Occipital lobe (tissue), 2 donors: ENCODE measurements around the gene ZNF653. TPM values are rescaled to one million over a fixed set of nuclear protein-coding genes. Genes with fewer than 3 reads are reported as not detected.

Experiments used
- DNase-seq: peaks from one replicate; lab custom pipeline; 2025; lab: John Stamatoyannopoulos, UW
- total RNA-seq: library from RNA; depleted of rRNA; stranded (reverse); fragments of >200 nt; gene quantifications from one replicate; pipeline ENCODE4 v1.2.3, GENCODE V29; 2014

ZNF653 gene
- total RNA-seq, 1 donor from 2014 or later, result 8.3 TPM

DNA sequence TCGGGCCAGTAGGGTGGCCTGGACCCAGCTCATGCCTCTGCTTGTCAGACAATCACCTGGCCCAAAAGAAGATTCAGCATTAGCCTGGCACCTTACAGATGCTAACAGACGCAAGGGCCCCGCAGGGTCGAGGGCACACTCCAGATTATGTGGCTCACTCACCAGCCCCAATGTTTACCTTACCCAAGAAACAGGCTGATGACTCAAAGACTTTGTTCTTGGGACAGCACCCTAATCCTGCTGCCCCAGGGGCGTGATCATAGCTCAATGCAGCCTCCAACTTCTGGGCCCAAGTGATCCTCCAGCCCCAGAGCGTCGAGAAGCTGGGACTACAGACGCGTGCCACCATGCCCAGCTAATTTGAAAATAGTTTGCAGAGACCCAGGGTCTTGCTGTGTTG lies 13.5 kb upstream of the ZNF653 start:
- no peak for DNase-seq

DNA sequence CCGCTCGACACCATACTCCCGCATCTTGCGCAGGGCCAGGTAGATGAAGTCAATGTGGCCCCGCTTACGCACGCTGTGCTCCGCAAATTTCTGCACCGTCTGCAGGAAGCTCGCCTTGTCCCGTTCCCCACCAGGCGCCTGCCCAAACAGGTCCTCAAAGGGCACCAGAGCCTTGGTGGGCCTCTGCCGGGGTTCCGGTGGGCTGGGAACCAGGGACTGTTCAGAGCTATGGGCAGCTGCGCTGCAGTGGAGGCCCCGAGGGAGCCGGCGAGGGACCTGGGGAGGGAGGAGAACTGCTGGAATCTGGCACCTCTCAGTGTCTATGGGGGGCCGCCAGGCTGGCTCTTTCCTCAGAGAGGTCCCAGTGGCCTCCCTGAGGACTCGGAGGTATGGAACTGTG lies 8.3 kb upstream of the ZNF653 start:
- DNase-seq, result no peak

DNA sequence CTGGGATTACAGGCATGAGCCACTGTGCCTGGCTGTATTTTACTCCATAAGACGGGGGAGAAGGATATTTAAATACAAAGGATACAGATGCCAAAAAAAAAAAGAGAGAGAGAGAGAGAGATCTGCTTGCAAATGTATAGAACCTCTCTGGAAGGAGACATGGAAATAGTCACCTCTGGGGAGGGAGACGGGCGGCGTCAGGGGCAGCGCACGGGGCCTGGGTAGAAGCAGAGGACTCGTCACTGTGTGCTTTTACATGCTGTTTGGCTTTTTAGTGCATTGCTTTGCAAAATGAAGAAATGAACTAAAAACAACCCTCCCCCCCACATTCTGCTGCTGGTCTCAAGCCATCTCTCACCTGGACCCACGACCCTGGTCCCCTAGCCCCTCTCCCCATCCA lies 4.8 kb upstream of the ZNF653 start:
- no peak for DNase-seq

DNA sequence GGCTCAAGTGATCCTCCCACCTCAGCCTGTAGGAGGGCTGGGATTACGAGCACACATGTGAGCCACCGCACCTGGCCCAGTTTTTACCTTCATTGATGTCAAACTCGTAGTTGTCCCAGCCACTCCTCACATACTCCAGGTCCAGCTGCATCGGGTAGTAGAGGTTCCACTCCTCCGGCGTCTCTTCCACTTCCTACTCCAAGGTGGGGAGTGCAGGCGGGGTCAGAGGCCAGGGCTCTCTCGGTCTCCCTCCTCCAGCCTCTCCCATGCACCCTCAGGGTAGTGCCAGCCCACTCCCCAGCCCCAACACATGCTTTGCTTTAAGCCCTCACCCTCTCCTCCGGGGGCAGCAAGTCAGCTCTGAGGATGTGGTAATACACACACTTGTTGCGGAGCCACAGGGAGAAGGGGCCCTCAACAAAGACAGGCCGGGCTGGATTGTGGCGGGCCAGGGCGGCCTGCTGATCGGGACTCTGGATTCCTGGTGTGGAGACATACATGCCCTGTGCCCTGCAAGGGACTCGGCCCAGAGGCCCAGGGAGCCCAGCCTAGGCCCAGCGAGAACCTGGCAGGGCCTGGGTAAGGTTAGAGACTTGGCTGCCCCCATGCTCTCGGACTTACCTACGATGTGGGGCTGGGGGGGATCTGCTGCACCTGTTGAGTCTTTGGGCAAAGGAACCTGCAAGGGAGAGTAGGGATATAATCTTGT lies 1.9 kb upstream of the ZNF653 start:
- no peak for DNase-seq

DNA sequence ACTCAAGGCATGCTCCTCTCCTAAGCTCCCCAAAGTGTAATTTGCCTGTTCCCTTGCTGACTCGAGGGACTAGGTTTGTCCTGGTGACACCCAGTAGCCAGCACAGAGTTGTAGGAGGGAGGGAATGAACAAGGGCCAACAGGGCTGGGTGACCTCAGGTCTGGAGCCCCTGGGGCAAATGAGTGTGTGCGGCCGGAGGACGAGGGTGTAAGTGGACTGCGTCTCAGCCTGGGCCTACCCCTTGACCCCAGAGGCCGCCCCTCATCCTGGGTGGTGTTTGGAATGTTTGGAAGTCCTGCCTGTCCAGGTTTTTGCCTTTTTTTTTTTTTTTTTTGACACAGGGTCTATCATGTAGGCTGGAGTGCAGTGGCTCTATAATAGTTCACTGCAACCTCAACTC lies 1.3 kb upstream of the ZNF653 start:
- no peak for DNase-seq

DNA sequence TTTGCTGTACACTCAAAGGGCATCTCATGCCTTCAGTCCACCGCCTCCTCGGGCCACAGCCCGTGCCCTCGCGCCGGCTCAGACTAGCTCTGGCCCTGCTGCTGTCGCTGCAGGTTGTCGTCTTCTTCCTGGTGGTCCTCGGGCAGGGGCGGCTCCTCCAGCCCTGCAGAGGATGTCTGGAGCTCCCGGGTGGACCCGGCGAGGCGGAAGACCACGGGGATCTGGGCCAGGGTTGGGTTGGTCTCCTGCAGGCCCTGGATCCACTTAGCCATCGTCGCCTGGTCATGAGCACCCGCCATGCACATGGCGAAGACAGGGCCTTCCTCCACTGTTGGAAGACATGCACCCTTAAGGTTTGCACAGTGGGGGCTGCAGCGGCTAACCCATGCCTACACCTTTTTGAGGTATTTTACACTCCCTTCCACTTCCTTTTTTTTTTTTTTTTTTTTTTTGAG lies 489 bp upstream of the ZNF653 start:
- no peak for DNase-seq

DNA sequence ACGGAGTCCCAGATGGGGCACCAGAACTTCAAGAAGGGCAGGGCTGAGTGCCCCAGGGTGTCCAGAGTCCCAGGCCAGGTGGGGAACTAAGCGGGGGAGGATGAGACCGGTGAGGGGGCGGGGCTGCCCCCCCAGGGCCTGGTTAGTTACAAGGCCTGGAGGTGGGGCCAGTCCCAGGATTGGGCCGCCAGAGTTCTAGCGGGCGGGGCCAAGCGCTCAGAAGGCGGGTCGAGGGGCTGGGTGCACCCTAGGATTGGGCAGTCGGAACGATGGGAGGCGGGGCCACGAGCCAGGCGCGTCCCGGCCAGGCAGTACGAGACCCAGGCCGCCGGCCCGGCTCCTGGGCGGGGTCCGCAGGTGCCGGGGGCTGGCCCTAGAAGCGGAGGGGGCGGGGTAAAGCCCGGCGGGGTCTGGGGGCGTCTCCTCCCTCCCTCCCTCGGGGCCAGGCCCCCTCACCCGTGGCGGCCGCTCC lies 571 bp downstream of the ZNF653 start:
- DNase-seq, result peak; percentile 93

DNA sequence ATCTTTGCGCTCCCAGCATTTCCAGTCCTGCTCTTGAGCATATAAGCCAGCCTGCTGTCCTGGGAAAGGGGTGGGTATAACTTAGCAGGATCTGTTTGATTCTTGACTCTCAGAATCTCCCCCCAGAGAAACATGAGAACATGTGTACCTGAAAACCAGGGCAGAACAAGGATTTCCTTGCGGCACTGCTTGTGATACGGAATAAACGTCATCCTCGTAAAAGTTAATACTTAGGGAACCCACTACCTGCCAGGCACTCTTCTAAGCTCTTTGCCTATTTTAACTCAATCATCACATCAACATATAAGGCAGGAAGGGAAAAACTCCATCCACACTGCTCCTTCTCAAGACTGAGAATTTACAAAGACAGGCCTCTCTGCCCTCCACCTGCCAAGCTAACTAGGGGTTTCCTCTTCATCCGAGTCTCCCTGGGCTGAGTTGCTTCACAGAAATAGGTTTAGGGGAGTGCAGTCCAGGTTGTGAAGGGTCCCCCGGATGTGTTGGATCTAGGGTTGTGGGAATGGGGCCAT lies 1.1 kb downstream of the ZNF653 start:
- DNase-seq, result no peak

DNA sequence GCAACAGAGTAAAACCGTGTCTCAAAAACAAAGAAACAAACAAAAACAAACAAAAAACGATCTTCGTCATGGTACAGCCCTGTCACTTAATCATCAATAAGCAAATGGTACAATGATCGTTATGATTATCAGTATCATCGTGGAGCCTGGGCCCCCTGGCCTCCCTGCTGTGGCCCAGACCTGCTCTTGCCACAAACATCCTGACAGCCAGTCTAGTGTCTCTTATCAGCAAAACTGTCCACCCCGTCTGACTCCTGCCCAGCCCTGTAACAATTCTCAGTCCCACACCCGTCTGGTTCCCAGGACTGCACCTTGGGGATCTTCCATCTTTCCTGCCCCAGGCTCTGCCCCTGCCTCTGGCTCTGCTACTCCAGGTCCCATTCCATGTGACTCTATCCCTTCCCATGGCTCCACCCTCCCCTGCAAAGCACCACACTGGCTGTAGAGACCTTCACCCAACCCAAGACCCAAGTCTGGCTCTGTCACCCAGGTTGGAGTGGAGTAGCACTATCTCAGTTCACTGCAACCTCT lies 5.7 kb downstream of the ZNF653 start:
- DNase-seq, result no peak

DNA sequence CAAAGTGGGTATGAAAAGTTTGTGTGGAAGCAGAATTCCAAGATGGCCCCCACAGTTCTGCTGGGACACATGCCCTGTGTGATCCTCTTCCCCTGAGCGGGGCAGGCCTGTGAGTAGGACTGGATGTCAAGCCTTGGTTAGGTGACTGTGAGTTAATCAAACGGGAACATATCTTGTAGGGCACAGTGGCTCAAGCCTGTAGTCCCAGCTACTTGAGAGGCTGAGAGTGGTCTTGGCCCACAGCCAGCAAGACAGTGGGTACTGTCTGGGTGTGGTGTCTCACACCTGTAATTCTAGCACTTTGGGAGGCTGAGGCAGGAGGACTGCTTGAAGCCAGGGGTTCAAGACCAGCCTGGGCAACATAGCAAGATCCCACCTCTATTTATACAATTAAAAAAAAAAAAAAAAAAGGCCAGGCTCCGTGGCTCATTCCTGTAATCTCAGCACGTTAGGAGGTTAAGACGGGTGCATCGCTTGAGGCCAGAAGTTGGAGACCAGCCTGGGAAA lies 6.4 kb downstream of the ZNF653 start:
- no peak for DNase-seq

DNA sequence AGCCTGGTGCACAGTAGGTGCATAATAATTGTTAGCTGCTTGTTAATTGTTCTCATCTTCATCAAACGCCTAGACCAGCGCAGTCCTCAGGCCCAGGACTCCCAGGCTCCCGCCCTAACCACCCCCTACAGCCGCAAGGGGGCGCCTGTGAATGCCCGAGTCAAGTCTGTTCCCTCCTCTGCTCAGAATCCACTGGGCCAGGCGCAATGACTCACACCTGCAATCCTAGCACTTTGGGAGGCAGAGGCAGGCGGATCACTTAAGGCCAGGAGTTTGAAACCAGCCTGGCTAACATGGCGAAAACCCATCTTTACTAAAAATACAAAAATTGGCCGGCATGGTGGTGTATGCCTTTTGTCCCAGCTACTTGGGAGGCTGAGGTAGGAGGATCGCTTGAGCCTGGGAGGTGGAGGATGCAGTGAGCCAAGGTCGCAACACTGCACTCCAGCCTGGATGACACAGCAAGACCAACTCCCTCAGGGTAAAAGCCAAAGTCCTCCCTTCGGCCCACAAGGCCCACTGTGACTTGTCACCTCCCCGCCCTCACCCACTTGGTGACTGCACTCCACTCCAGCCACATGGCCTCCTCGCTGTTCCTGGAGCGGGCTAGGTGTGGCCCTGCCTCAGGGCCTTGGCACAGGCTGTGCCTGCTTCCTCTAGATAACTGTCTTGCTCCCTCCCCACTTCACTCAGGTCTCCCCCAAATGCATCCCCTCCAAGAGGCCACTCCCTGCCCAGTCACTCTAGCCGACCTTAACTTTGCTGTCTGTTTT lies 9.1 kb downstream of the ZNF653 start:
- peak; percentile 22 for DNase-seq

DNA sequence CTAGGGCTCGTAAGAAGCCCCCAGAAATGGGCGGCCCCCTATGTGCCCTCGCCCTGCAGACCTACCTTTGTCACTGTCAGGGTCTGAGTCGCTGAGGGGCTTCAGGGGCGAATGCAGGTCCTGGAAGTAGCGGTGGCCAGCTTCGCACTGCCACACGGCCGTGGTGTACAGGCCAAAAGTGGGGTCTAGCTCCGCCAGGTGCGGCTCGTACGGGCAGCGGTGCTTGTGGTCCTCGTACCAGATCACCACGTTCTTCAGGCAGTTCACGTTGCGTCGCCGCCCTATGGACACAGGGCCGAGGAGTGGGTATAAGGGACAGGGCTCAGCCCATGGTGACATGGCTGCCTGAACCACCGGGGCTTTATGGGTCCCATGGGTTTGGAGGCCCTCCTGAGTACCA lies 9.8 kb downstream of the ZNF653 start:
- no peak for DNase-seq

DNA sequence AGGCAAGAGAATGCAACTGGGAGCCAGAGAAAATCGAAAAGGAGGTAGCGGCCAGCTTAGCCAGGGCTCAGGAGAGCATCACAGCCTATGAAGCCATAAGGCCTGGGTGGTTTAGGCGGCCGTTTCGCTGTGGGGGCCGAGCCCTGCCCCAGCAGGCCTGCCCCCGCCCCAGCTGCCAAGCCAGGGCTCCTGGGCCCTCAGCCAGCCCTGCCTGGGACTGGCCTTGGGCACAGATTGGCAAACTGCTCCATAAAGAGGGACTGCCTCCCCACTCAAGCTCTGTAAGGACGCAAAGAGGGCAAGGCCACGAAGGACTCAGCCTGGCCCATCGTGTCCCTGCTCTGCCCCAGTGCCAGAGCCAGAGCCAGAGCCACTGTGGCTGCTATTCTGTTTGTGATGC lies 10.2 kb downstream of the ZNF653 start:
- DNase-seq, result no peak

DNA sequence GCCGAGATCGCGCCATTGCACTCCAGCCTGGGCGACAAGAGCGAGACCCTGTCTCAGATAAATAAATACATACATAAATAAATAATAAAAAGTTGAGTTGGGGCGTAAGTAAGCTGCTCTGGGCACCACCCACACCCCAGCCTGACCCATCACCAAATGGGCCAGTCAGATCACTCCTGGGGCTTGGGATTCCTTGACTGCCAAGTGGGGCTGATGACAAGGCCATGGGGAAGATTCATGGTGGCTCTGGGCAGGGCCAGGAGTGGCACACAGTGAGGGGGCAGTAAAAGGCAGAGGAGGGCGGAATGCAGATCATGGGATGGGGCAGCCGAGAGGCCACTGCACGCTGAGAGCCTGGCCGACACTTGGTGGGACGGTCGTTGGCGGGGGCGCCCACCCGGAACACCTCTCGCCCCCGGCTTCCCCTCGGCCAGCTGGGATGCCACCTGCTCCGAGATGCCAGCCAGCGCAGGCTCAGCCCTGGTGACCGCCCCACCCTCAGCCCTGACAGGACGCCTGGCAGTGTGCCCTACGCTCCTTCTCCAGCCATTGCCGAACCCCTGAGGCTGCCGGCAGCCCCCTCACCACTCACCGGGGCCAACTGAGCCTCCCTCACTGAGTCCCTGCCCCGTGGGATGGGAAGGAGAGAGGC lies 10.9 kb downstream of the ZNF653 start:
- DNase-seq, result no peak

DNA sequence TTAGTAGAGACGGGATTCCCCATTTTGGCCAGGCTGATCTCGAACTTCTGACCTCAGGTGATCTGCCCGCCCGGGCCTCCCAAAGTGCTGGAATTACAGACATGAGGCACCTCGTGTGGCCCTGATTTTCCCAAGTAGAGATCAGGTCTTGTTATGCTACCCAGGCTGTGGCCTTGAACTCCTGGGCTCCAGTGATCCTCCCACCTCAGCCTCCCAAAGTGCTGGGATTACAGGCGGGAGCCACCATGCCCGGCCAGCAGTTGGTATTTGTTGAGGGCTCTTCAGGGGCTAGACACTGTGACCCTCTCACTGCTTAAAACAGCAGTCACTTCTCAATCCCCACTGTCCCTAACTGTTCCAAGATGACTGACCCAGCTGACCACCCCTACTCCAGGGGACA lies 16.3 kb downstream of the ZNF653 start:
- no peak for DNase-seq

DNA sequence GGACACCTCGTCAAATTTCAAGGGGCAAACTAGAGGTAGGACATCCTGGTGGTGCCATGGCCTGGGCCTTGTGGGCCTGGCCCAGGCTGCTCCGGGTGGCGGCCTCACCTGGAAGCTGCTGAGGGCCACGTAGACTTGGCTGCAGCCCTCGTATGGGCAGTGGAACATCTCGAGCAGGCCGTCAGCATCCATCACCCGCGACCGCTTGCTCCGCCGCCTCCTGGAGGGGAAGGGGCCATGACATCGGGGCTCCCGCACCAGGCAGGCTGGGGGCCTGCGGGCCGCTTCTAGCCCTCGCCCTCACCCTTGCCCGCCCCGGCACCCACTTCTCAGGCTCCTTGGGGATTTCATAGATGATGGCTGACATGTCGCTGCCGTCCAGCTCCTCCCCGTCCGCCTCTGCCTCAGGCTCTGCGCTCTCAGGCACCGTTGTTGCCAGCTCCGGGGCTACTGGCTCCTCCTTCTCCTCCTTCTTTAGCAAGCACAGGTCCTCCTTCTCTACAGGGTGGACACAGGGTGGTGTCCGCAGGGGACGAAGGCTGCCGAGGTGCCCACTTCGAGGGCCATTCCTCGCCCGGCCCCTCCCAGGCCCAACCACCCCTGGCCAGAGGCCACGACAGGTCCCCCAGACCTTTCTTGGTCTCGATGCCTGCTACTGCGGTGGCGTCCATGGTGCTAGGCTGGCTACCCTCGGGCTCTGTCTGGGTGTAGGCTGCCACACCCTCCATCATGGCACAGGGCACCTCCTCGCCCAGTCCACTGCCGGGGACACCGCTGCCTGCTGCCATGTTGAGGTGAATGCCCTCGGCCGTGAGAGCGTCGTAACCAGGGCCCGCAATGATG lies 18.8 kb downstream of the ZNF653 start:
- no peak for DNase-seq

DNA sequence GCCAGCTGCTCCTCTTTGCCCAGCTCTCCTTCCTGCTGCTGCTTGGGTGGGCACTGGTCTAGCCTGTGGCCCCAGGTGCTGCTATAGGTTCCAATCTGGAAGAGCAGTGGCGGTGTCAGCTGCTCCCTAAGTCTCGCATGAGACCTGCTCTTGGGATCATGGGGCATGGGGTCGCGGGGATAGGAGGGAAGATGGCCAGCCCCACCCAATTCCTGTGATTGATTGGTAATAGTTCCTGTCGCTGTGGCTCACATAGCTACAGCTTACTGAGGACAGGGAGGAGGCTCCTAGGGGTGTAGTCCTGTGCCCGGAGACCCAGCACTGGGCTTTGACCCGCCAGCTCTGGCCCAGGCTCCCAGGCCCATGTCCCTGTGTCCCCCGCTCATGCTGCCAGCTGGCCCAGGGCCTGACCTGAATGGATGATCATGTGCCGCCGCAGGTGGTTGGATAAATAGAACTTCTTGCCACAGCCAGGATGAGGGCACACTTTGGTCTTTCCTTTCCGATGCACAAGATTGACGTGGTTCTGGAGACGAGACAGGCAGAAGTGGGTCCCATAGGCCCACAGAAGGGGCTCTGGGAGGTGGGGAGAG lies 20.3 kb downstream of the ZNF653 start:
- no peak for DNase-seq

DNA sequence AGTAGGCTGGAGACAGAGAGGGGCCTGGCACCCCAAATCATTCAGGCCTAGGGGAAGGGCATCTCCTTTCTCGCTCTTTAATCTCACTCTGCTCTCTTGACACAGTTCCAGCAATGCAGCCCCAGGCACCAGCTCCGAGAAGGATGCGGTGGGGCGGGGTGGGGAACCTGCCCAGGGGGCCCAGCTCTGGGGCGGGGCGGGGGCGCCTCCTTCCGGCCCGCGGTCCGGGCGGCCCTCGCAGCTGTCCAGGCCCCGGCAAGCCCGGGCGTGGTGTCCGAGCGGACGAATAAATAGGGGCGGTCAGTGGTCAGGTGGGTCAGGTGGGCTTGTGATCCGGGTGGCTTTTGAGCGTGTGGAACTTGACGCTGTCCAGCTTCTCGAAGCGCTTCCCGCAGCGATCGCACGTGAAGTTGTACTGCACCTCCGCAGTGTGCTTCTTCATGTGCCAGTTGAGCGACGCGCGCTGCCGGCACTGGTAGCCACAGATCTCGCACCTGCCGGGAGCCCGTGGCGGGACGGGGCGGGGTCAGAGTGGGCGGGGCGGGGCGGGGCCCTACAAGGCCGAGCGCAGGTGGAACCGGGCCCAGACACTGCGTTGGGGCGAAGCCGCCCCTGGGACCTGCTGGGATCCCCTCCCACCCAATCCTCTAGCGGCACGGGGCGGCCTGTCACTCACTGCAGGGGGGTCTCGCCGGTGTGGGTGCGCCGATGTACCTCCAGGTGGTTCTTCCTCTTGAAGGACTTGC lies 22.1 kb downstream of the ZNF653 start:
- DNase-seq, result no peak

DNA sequence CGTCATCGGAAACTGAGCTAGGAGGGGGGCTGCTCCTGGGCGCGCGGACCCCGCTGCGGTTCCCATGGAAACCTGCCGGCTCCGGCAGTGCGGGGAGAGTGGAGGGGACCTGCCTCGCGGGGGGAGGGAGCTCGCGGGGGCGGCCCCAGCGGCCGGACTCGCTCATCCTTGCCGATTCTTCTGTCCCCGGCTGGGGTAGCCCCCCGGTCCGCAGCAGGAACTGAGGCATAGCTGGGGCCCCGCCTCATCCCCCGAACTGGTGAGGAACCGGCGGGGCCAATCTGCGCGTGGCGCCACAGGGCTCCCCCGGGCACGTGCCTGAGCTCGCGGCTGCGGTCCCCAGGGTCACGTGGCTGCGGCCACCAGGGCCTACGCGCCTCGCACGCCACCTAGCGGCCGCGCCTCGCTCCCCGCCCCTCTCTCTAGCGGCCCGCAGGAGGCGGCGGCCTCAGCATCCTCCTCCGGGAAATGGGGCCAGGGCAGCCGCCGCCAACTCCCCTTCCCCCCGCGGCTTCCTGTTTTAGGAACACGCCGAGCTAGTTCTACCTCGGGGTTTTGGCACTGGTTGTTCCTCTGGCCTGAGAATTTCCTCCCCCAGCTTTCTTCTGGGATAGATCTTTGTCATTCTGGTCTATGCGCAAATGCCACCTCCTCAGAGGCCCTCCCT lies 23.1 kb downstream of the ZNF653 start:
- DNase-seq, result peak; percentile 82
